Endothelial cell of umbilical vein (primary cell): ENCODE data around the gene LRP1.

Experiments used
- EZH2 ChIP-seq: IDR thresholded peaks from 2 replicates; pipeline ENCODE4 v1.6.1; 2012; ENCODE audit warnings: borderline replicate concordance, low read depth, mild to moderate bottlenecking, moderate library complexity, low read length, inconsistent platforms; ENCODE audit not compliant: severe bottlenecking
- FOS ChIP-seq: IDR thresholded peaks from 2 replicates; pipeline ENCODE4 v1.6.1; 2011; ENCODE audit warnings: mild to moderate bottlenecking, low read length, moderate library complexity, borderline replicate concordance; ENCODE audit not compliant: insufficient read depth
- GATA2 ChIP-seq: IDR thresholded peaks from 2 replicates; pipeline ENCODE4 v1.7.0; 2011; ENCODE audit warnings: low read depth, mild to moderate bottlenecking, moderate library complexity, mixed read lengths, low read length; ENCODE audit not compliant: insufficient read length, insufficient read depth
- JUN ChIP-seq: IDR thresholded peaks from 2 replicates; pipeline ENCODE4 v1.6.1; 2011; ENCODE audit warnings: borderline replicate concordance, low read depth; ENCODE audit not compliant: insufficient read length, insufficient read depth
- MYC ChIP-seq: IDR thresholded peaks from one replicate; pipeline ENCODE4 v1.6.1; 2011; ENCODE audit warnings: mild to moderate bottlenecking, low read depth, low read length
- POLR2A ChIP-seq: IDR thresholded peaks from 2 replicates; pipeline ENCODE4 v1.6.1; 2012; ENCODE audit warnings: low read depth, mild to moderate bottlenecking, control low read depth, low read length
- POLR2AphosphoS5 ChIP-seq: IDR thresholded peaks from 2 replicates; pipeline ENCODE4 v1.6.1; 2012; ENCODE audit warnings: low read depth, mild to moderate bottlenecking, control low read depth, low read length, moderate library complexity; ENCODE audit not compliant: insufficient read depth
- TF ChIP-seq, protein P1 (sequence below), 2 donors: IDR thresholded peaks; 1 replicate in 1 of 2; 2 replicates in 1 of 2; pipeline ENCODE4 v1.5.1; 2011; ENCODE audit warnings: low read length in 2 of 2, mild to moderate bottlenecking in 2 of 2, moderate library complexity in 2 of 2, control low read depth in 1 of 2, inconsistent platforms in 1 of 2, low read depth in 1 of 2; ENCODE audit not compliant: insufficient read depth in 1 of 2; ENCODE audit errors: extremely low read depth in 1 of 2
- TF ChIP-seq, protein P2 (sequence below): IDR thresholded peaks from 2 replicates; pipeline ENCODE4 v1.6.1; 2011; ENCODE audit not compliant: insufficient read depth, insufficient read length

DNA sequence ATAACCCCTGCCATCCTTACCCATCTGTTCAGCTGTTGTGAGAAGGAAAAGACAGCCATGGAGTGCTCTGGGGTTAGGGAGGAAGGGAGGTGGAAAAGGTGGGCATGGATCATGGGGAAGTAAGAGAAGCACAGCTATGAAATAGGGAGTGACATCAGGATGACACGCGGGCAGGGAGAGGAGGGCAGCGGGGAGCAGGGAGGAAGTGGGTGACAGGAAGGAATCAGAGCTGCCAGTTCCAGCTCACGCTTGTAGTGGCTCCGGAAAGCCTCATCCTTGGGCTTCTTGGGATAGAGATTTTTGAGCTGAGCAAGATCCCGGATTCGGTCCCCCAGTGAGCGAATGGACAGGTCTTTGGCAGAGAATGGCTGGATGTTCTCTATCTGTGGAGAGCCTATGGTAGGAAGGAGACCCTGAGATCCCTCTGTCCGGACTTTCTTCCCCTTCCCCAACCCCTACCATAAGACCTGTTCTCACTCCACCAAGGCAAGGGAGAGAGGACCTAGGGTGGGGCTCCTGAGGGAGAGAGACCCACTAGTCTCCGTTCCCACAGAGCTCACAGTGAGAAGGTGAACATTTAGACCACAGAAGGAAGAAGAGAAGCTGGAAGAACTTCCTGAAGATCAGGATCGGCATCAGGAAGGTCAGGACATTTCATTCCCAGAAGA is 29.1 kb upstream of the LRP1 start:
- TF ChIP-seq, protein P1, sequence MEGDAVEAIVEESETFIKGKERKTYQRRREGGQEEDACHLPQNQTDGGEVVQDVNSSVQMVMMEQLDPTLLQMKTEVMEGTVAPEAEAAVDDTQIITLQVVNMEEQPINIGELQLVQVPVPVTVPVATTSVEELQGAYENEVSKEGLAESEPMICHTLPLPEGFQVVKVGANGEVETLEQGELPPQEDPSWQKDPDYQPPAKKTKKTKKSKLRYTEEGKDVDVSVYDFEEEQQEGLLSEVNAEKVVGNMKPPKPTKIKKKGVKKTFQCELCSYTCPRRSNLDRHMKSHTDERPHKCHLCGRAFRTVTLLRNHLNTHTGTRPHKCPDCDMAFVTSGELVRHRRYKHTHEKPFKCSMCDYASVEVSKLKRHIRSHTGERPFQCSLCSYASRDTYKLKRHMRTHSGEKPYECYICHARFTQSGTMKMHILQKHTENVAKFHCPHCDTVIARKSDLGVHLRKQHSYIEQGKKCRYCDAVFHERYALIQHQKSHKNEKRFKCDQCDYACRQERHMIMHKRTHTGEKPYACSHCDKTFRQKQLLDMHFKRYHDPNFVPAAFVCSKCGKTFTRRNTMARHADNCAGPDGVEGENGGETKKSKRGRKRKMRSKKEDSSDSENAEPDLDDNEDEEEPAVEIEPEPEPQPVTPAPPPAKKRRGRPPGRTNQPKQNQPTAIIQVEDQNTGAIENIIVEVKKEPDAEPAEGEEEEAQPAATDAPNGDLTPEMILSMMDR (IDR thresholded peaks at IDR 0.05; ENCODE audit: extremely low read depth in 1 of 2, insufficient read depth in 1 of 2, low read depth in 1 of 2, low read length in 2 of 2): no peak
- TF ChIP-seq GATA2: no peak
- TF ChIP-seq POLR2A: no peak
- TF ChIP-seq, protein P2, sequence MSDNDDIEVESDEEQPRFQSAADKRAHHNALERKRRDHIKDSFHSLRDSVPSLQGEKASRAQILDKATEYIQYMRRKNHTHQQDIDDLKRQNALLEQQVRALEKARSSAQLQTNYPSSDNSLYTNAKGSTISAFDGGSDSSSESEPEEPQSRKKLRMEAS: no peak
- no peak for TF ChIP-seq MYC
- TF ChIP-seq POLR2AphosphoS5: no peak
- TF ChIP-seq JUN: no peak
- no peak for TF ChIP-seq EZH2
- no peak for TF ChIP-seq FOS
